ENCODE results near the gene ANO1.

The ANO1 gene

GRCh38 chr11:70119502-70119901, 41.4 kb downstream of the ANO1 start:
- DNase-seq: no peak

GRCh38 chr11:70120674-70121073, 42.6 kb downstream of the ANO1 start:
- no peak for DNase-seq

GRCh38 chr11:70122490-70123198, 44.5 kb downstream of the ANO1 start:
- no peak for DNase-seq

GRCh38 chr11:70123711-70124110, 45.6 kb downstream of the ANO1 start:
- DNase-seq: no peak

GRCh38 chr11:70124321-70125000, 46.3 kb downstream of the ANO1 start:
- DNase-seq: no peak

GRCh38 chr11:70126494-70126893, 48.4 kb downstream of the ANO1 start:
- no peak for DNase-seq

GRCh38 chr11:70127653-70128434, 49.7 kb downstream of the ANO1 start:
- no peak for DNase-seq

GRCh38 chr11:70128435-70128906, 50.4 kb downstream of the ANO1 start:
- no peak for DNase-seq

- DNase-seq: no peak
These were observed 51.0 kb downstream of the ANO1 start for GRCh38 chr11:70129051-70129592.

GRCh38 chr11:70130636-70131035, 52.5 kb downstream of the ANO1 start:
- DNase-seq: no peak

GRCh38 chr11:70131606-70132190, 53.6 kb downstream of the ANO1 start:
- no peak for DNase-seq

- no peak for DNase-seq
These were observed 54.5 kb downstream of the ANO1 start for GRCh38 chr11:70132641-70133040.

- no peak for DNase-seq
These were observed 55.7 kb downstream of the ANO1 start for GRCh38 chr11:70133771-70134335.

GRCh38 chr11:70134490-70134889, 56.4 kb downstream of the ANO1 start:
- DNase-seq: no peak

- DNase-seq: no peak
These were observed 57.0 kb downstream of the ANO1 start for GRCh38 chr11:70135142-70135541.

- no peak for DNase-seq
These were observed 57.5 kb downstream of the ANO1 start for GRCh38 chr11:70135625-70136059.

GRCh38 chr11:70137383-70137782, 59.3 kb downstream of the ANO1 start:
- no peak for DNase-seq

GRCh38 chr11:70138403-70138802, 60.3 kb downstream of the ANO1 start:
- no peak for DNase-seq

- no peak for DNase-seq
These were observed 61.8 kb downstream of the ANO1 start for GRCh38 chr11:70139785-70140410.

- DNase-seq: no peak
These were observed 62.8 kb downstream of the ANO1 start for GRCh38 chr11:70140711-70141485.

GRCh38 chr11:70141486-70142220, 63.5 kb downstream of the ANO1 start:
- no peak for DNase-seq

Data from stimulated activated CD8-positive, alpha-beta memory T cell treated with anti-CD3 and anti-CD28 coated beads, Interleukin-4, amount 100 ng/mL, for 48 hours (primary cell).